HG02678 (cell line): Measurements from ENCODE around the gene TMTC2.

ENCODE experiments used
- ATAC-seq: cut with Tn5 transposase; IDR thresholded peaks from one replicate; pipeline ENCODE4 v1.9.1; 2021; ENCODE audit warnings: mild to moderate bottlenecking, moderate library complexity; ENCODE audit not compliant: unreplicated experiment

Gene TMTC2

DNA sequence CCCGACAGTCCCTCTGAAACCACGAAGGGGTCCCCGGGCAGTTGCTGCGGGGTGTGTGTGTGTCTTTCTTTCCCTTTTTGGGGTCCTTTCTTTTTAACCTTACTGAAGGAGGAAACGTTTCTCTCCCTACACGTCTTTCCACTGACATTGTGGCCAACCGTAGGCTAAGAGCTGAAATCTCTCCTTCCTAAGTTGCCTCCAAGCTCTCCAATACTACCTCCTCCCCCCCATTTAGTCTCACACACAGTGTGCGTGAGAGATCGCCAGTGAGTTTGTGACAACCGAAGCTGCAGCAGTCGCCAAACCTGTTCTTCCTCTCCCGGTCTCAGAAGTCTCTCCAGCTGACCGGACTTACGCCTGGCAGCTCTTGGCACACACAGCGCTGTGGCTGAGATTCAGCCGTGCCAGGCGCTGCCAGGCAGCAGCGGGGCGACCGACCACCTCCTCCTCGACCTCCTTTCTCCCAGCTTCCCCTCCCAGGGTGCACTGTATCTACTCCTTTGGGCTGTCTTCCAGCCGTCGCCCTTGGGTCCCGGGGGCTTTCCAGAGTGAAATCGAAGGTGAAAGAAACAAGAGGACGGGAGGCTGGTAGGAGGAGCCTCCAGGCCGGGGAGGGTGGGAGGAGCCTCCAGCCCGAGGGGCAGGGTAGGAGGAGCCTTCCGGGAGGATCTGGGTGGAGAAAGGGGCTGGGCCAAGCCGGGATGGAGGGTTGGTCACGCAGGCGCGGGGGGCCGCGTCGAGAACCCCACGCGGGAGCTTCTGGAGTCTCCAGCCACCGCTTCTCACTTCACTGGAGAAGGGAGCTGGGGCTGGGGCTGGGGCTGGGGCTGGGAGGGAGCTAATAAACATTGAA, at the start of gene TMTC2:
Gene TMTC2, plus strand, starts transcription at position 739 of the 853 bp plus-strand sequence.
- peak; percentile 85 for ATAC-seq

DNA sequence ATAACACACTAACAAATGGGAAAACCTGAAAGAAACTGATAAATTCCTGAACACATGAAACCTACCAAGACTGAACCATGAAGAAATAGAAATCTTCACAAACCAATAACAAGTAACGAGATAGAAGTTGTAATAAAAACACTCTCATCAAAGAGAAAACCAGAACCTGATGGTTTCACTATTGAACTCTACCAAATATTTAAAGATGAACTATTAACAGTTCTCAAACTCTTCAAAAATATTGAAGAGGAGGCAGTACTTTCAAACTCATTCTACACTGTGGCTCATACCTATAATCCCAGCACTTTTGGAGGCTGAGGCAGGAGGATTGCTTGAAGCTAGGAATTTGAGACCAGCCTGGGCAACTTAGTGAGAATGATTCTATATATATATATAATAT, 48.4 kb upstream of the TMTC2 start:
- ATAC-seq = peak; percentile 47

DNA sequence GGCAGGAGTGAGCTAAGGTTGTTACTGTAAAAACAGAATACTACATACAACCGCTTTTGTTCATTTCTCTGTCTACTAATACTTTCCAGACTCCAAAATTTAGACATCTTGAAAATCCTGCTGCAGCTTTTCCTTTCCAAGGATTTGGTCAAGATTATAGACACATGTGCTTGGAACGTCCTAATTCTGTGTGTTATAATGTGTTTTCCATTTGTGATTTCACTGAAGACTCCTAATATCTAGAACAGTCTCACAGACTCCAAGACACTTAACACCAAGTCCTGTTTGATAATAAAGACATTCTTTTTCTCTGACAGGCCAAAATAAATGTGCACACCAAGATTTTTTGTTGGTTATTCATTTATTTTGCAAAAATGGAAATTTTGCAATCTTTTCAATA, 41.8 kb upstream of the TMTC2 start:
- ATAC-seq = no peak

DNA sequence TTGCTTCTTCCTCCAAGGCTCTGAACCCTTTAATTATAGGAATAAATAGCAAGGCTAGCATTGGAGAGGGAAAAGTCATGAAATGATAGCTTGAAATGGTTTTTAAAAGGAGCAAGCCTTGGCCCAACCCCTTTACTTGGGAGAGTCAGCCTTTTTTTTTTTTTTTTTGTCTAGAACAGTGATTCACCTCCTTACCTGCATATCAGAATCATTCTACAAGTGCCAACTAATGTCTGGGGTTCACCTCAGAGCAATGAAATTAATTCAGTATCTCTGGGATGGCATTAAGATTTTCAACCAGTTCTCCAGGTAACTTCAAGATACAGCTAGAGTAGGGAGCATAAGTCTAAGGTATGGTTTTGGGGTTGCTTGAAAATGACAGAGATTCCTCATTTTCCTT, 41.3 kb upstream of the TMTC2 start:
- ATAC-seq = no peak

DNA sequence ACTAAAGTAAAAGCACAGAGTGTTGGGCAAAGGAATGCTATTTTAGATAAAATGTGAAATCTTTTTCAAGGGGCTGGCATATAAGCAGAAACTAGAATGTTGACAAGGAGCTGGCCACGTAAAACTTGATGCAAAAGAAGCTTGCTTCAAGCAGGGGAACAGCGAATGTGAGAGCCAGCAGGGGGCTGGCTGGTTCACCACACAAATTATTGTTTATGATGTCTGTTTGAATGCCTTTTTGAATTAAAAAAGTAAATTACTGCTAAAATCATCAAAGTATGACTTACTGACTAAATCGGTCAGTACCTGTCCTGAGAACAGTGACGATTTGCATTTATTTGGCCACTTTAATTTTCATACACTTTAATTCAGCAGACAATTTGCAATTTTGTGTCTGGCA, 38.9 kb upstream of the TMTC2 start:
- no peak for ATAC-seq

DNA sequence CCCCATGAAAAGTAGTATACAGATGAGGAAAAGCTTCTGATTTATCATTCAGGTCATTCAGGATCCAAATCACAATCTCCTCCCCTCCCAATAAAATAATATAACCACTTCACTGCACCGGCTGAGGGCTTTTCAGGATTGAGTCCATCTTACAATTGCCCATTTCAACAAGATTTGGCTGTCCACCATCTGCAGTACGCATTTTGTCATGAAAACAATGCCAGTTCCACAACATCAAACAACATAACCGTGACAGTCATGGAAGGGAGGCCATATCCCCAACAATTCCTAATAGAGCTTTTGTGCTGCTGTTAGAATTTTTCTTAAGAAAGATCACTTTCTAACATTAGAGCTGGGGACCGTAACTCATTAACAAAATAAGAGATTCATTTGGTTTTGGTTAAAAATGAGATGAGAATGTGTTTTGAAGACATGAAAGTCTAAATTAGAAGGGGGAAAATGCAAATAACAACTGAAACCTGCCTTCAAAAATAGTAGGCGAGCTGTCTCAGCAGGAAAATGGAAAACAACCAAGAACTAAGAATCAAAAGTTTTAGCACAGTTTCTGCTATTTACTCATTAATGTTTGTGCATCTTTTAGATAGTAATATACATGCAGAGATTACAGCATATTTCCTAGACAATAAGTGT, 38.3 kb upstream of the TMTC2 start:
- peak; percentile 50 for ATAC-seq

DNA sequence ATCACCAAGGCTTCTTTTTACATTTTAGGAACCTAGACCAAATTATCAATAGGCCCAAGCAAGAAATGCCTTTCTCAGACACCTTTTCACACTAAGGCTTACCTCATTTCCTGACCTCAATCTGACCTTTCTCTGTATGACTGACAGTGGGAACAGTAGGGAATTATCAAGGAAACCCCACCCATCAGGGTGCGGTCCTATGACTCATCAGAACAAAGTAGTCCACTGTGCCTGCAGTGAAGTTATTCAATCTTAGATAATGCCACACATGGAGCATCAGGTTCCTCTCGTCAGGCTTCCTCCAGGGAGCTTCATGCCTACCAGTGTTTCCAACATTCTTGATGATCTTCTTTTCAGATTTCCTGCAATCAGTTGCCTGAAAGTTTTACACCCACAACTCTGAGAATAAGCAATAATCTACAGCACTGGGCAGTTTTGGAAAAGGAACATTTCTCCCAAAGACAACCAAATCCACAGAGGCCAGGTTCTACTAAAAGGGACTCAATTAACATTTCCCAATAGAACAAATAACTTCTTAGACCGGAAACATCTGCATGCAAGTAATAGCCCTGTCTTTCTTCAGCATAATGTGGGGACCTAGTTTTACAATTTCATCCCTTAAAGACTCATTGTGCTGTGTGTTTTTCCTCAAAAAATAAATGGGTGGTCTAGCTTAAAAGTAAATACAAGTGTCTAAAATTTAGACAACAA, 35.9 kb upstream of the TMTC2 start:
- peak; percentile 87 for ATAC-seq

DNA sequence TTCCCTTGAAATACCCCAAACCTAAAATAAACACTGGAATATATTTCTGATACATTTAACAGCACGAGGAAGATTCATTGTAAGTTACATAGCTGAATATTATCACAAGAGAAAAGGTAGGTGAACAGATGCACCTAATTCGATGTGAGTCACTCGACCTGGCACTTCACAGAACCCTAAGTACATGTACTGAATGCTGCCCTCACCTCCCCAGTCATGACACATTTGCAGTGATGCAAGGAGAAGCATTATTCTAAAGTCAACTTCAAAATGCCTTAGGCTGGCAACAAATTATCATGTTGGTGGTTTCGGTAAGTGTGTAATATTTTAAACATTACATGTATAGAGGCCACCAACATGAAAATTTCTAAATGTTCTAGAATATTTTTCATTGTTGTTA, 35.2 kb upstream of the TMTC2 start:
- ATAC-seq = no peak

DNA sequence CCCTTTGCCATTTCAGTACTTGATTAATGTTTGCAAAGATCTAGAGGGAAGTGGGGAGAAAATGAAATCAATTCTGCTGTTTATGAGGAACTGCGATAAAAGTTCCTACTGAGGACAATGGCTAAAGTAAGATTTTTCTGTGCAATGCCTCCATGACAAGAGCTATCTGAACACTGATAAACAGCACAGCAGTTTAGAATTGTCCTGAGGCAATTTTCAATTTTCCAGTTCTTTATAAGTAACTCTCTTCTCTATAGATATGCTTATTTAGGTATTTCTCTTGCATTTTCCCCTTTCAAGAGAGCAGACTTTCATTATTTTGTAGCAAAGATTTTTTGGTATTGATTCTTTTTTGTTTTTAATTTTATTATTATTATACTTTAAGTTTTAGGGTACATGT, 34.6 kb upstream of the TMTC2 start:
- ATAC-seq = no peak

DNA sequence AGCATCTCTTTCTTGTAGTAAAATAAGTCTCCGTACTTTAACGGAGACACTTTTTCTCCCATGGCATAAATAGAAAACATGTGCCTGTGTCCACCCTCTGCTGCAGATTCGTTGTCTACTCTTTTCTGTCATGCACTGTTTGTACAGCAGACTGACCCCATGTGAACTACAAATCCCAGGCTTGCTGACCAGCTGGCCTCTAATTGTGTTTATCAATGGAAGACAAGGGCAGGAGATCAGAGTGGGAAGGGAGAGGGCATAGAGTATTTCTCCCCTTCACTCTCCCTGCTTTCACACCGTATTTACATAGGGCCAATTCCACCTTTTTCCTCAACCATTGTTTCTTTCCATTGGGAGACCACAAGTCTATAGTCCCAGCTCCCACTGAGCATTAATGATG, 31.0 kb upstream of the TMTC2 start:
- no peak for ATAC-seq

DNA sequence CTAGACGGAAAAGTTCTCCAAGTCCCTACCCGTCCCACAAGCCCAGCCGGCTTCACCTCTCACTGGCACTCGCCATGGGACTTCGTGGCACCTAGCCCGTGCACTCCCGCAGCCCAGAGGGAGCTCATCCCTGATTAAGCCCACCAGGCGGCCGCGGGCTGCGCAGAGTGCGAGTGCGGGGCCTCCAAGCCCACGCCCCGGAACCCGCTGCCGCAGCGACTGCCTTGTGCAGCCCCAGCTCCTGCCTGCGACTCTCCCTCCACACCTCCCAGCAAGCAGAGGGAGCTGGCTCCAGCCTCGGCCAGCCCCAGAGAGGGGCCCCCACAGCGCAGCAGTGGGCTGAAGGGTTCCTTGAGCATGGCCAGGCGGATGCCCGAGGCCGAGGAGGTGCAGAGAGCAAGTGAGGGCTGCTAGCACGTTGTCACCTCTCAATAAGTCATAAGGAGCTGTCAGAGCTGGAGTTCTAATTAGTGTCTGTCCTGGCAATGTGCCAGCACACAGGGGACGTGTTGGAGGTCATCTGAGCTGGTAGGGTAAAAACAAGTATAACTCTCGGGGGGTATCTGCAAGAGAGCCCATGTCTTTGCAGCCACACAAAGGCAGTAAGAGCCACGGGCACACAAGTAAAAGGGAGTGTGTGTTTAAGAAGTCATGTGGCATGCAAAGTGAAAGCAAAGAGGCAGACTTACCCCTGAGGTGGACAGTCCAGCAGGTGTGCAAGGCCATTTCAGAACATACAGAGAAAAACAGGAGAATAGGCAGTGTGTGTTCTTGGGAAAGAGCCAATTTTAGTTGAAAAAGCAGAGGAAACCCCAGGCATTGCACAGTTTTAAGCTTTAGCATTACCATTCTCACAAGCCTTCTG, 27.1 kb upstream of the TMTC2 start:
- ATAC-seq = no peak

DNA sequence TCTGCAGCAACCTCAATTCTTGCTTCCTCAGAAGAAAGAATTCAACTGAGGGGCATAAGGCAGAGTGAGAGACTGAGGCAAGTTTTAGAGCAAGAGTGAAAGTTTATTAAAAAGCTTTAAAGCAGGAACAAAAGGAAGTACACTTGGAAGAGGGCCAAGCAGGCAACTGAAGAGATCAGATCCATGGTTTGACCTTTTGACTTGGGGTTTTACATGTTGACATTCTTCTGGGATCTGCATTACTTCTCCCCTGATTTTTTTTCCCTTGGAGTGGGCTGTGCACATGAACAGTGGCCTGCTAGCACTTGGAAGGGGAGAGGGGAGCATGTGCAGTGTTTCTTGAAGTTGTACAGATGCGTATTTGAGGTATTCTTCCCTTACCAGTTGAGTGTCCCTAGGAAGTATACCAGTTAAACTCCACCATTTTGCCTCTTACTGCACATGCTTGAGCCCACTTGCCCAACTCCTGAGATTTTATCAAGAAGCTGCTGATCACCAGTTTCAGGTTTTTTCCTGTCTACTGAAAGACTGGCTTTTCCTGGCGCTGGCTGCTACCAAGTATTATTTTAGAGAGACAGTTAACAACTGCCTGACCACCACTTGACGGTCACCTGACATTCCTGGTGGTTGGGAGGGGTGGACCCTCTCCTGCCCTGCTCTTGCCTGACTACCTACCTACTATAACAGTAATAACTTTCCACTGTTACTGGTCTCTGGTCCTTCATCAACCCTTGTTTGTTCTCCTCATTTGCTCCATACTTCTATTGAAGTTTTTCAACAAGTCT, 26.0 kb upstream of the TMTC2 start:
- ATAC-seq = no peak

DNA sequence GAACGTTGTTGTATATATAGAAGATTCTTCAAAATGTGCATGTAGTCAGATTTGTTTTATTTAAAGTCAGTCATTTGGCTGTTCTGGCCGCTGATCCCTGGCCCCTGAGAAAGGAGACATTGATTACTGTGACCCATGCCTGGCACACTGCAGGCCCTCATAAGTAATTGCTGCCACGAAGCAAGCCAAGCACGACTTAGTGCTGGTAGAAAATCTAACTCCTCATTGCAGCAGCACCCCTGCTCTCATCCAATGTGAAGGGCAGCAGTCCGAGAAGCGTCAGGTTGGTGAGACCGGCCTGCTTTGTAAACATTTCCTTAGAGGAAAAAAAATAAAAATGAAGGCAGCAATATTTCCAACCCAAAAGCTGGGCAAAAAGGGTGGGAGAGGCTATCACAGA, 22.8 kb upstream of the TMTC2 start:
- ATAC-seq = no peak

DNA sequence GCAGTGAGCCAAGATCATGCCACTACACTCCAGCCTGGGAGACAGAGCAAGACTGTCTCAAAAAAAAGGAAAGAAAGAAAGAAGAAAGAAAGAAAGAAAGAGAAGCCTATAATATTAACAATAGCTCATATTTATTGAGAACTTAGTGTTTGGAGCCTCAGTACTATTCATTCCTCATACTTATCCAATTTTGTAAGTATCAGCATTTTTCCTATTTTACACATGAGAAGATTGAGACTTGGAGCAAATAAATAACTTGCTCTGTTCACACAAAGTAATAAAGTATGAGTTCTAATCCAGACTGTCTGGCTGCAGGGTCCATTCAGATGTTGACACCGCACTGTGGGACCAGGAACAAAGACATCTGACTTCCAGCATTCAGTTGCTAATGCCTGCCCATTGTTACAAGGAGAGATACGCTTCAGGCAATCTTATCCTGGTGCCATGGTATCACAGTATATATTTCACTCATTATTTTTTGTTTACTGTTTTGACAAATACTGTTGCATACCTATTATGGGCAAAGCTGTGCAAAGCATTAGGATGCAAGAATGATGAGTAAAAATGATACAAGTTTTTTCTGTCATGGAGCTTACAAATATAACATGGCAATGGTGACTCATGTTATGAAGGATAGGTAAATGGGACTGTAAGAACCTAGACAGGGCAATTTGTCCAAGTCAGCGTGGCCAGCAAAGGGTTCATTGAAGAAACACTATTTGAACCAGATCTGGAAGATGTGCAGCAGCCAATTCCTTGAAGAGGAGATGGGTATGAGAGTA, 21.4 kb upstream of the TMTC2 start:
- no peak for ATAC-seq

DNA sequence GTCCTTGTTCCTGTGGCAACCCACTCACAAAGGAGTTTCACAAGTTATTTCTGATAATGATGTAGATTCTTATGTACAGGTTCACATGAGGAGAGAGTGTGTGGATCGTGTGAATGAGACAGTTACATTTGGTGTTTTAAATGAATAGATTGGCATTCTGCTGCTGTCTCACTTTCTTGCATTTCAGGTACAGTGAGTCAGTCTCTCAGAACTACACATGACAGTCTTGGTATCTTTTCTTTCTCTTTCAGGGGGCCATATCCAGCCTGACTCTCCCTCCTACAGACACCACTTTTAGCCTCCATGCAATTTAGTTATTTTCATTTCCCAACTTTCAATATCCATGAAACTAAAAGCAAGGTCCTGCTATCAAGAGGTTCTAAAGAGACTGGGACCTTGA, 19.9 kb upstream of the TMTC2 start:
- ATAC-seq = no peak

DNA sequence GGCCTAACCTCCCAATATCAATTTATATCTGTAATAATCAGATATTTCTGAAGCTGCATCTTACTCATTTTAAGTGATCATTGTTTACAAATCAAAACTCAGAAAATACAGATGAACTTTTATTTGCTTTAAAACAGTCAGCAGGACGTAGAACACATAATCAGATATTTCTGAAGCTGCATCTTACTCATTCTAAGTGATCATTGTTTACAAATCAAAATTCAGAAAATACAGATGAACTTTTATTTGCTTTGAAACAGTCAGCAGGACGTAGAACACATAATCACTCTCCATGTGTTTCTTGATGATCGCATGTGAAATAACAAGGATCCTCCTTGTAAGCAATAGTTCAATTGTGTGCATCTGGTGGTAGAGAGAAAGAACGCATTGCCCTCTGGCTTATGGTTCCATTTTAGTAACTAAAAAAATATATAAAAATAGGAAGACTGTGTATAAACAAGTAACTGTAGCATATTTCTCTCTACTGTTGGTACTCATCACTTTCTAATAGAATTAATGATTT, 15.0 kb upstream of the TMTC2 start:
- no peak for ATAC-seq

DNA sequence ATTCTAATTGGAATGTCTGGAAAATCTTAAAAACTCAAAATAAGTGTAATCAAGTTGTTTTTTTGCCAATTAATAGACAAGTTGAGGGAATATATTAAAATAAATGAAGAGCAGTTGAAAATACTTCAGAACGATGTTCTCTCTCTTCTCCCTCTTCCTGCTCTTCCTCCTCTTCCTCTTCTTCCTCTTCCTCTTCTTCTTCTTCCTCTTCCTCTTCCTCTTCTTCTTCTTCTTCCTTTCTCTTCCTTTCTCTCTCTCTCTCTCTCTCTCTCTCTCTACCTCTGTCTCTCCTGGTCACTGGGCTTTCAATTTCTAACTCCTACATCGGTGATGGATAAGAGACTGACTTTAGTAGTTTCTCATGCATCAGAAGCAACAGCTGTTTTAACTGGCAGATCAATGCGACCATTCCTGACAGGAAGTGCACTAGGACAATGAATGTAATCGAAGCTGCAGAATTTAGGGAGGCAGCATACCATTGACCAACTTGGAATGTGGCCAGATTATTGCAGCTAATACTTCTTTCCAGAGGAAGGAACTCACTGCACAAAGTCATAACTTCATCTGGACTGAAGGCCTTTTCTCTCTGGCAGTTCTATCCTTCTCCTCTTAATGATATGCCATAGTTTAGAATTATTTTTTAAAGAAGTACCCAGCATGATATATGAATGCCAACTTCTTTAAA, 13.8 kb upstream of the TMTC2 start:
- no peak for ATAC-seq

DNA sequence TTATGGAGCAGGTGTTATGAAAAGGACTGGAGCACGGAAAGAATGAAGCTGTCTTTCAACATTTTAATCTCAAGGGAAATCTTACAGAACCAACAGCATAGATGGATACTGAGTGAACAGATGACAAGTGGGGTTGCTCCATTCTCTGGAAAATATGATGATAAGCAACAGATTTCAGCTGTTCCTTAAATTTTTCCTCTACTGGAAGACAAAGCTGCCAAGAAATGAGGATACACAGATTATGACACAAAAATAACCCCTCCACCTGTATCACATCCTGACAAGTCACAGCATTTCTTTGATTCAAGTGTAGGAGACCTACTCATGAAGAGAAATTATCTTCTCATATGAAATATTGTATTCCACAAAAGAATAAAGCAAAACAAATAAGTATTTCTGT, 13.0 kb upstream of the TMTC2 start:
- no peak for ATAC-seq

DNA sequence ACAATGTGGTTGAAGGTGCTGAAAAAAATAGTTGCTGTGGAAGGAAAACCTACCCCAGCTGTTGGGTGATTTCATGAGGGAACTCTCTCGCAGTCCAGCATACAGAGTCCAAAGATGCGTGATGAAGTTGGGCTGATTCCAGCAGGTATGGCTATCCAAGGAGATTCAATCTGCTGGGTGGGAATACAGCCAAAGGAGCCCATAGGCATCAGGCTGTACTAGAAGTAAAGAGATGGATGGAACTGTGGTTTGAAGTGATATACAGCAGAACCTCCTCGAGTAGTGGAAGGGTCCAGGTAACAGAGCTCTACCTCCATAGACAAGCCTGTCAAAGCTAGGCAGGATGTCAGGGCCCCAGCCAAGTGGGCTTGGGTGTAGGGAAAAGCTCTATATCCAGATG, 11.5 kb upstream of the TMTC2 start:
- ATAC-seq = no peak
